ENCODE results near the gene CCDC154. TPM values are rescaled to one million over a fixed set of nuclear protein-coding genes. Genes with fewer than 3 reads are reported as not detected.

CCDC154 gene
- total and polyA plus RNA-seq, 4 experiments from 2014 or later, result 0.13 to 14.7 (median 12.1) TPM; not detected in 1

Other genes with a start within 250 kb of the CCDC154 start
- not detected for gene TPSG1, start 219.3 kb downstream of the CCDC154 start, total RNA-seq
- not detected for gene TPSG1, start 219.3 kb downstream of the CCDC154 start, polyA plus RNA-seq
- not detected for gene TPSB2, start 214.4 kb downstream of the CCDC154 start, total RNA-seq
- not detected for gene TPSB2, start 214.4 kb downstream of the CCDC154 start, polyA plus RNA-seq
- gene TPSAB1, start 203.9 kb downstream of the CCDC154 start, total RNA-seq, result not detected
- gene TPSAB1, start 203.9 kb downstream of the CCDC154 start, polyA plus RNA-seq, result not detected
- gene TPSD1, start 188.5 kb downstream of the CCDC154 start, total RNA-seq, result not detected
- gene TPSD1, start 188.5 kb downstream of the CCDC154 start, polyA plus RNA-seq, result not detected
- 100 to 1,000 TPM; 170 to 177 TPM for gene UBE2I, start 134.9 kb downstream of the CCDC154 start, total RNA-seq
- gene UBE2I, start 134.9 kb downstream of the CCDC154 start, polyA plus RNA-seq, result 100 to 1,000 TPM; 100 to 106 TPM
- gene BAIAP3, start 110.9 kb downstream of the CCDC154 start, total RNA-seq, result 10 to 100 TPM; 18.3 to 19.7 TPM
- 1 to 10 TPM; 1.0 to 6.7 TPM for gene BAIAP3, start 110.9 kb downstream of the CCDC154 start, polyA plus RNA-seq
- 10 to 100 TPM; 38.1 to 40.3 TPM for gene TSR3, start 92.7 kb downstream of the CCDC154 start, total RNA-seq
- 100 to 1,000 TPM in 1 of 2 donors, 10 to 100 TPM in 1; 99.0 to 116 TPM for gene TSR3, start 92.7 kb downstream of the CCDC154 start, polyA plus RNA-seq
- 10 to 100 TPM; 58.7 to 61.5 TPM for gene GNPTG, start 92.6 kb downstream of the CCDC154 start, total RNA-seq
- gene GNPTG, start 92.6 kb downstream of the CCDC154 start, polyA plus RNA-seq, result 10 to 100 TPM; 51.8 to 53.7 TPM
- 100 to 1,000 TPM; 110 to 122 TPM for gene UNKL, start 29.9 kb downstream of the CCDC154 start, total RNA-seq
- gene UNKL, start 29.9 kb downstream of the CCDC154 start, polyA plus RNA-seq, result 1 to 10 TPM; 1.3 to 9.1 TPM
- gene UQCC4, start 23.8 kb downstream of the CCDC154 start, total RNA-seq, result 1 to 10 TPM; 7.8 to 9.2 TPM
- gene UQCC4, start 23.8 kb downstream of the CCDC154 start, polyA plus RNA-seq, result 10 to 100 TPM; 33.2 to 44.1 TPM
- under 1 TPM; 0.49 to 0.50 TPM for gene PERCC1, start 13.5 kb downstream of the CCDC154 start, total RNA-seq
- not detected for gene PERCC1, start 13.5 kb downstream of the CCDC154 start, polyA plus RNA-seq
- 100 to 1,000 TPM; 105 to 111 TPM for gene CLCN7, start 30.5 kb upstream of the CCDC154 start, total RNA-seq
- 10 to 100 TPM; 18.1 to 29.6 TPM for gene CLCN7, start 30.5 kb upstream of the CCDC154 start, polyA plus RNA-seq
- gene PTX4, start 44.4 kb upstream of the CCDC154 start, total RNA-seq, result not detected
- not detected for gene PTX4, start 44.4 kb upstream of the CCDC154 start, polyA plus RNA-seq
- gene TELO2, start 48.8 kb upstream of the CCDC154 start, total RNA-seq, result 10 to 100 TPM; 55.3 to 56.0 TPM
- gene TELO2, start 48.8 kb upstream of the CCDC154 start, polyA plus RNA-seq, result 10 to 100 TPM; 11.3 to 14.5 TPM
- gene TMEM204, start 89.1 kb upstream of the CCDC154 start, total RNA-seq, result 100 to 1,000 TPM; 124 to 125 TPM
- gene TMEM204, start 89.1 kb upstream of the CCDC154 start, polyA plus RNA-seq, result 10 to 100 TPM; 95.9 to 97.1 TPM
- gene IFT140, start 167.5 kb upstream of the CCDC154 start, total RNA-seq, result 1 to 10 TPM; 5.5 to 7.3 TPM
- 1 to 10 TPM; 3.3 to 3.8 TPM for gene IFT140, start 167.5 kb upstream of the CCDC154 start, polyA plus RNA-seq
- gene CRAMP1, start 167.8 kb upstream of the CCDC154 start, total RNA-seq, result 10 to 100 TPM; 27.3 to 33.8 TPM
- 1 to 10 TPM in 1 of 2 donors, under 1 TPM in 1; 0.55 to 5.1 TPM for gene CRAMP1, start 167.8 kb upstream of the CCDC154 start, polyA plus RNA-seq
- 10 to 100 TPM; 38.1 to 43.1 TPM for gene JPT2, start 233.7 kb upstream of the CCDC154 start, total RNA-seq
- gene JPT2, start 233.7 kb upstream of the CCDC154 start, polyA plus RNA-seq, result 10 to 100 TPM in 1 of 2 donors, 1 to 10 TPM in 1; 4.8 to 10.7 TPM

All from CD4-positive, alpha-beta memory T cell (primary cell).